DMS153 (cell line): ENCODE data around the gene MMP17.

Source experiments
- DNase-seq: peaks from one replicate; lab custom pipeline; 2025; lab: John Stamatoyannopoulos, UW

The MMP17 gene

GRCh38 chr12:131850856-131851559, 22.8 kb downstream of the MMP17 start:
- no peak for DNase-seq

DNA sequence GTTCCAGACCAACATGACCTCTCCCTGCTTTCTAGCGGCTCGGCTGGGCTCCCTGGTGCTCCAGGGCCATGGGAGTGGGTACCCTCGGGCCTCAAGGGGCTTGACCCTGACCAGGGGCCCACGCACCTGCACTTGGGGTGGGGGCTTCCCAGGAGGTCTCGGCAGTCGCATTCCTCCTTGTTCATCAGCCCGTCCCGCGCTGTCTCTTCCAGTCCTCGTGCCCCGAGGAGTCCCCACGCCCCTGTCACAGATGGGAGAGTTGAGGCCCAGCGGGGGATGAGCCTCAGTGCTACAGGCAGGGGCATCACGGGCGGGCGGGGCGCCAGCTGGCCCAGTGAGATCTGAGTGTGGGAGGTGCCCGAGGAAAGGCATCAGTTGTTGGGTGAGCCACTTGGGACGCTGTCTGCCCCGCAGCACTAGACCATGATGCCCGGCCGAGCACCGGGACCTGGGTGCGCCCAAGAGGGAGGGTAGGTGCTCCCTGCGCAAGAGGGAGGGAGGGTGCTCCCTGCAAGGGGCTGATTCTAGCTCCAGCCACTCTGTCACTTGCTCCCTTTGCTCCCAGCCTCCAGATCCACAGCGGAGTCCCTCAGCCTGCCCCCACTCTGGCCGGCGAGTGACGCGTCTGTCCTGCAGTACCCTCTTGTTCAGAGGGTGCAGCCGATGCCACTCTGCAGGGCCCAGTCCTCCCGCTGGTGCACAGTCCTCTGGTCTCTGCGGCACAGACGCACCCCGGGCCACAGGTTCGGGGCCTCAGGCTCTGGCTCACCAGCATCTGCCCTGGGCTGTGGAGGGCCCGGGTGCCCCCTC, 23.8 kb downstream of the MMP17 start:
- no peak for DNase-seq

- DNase-seq = no peak
These were observed 24.5 kb downstream of the MMP17 start for GRCh38 chr12:131852551-131853299.

- no peak for DNase-seq
These were observed 25.9 kb downstream of the MMP17 start for GRCh38 chr12:131853832-131854797.

- DNase-seq = no peak
These were observed 26.8 kb downstream of the MMP17 start for GRCh38 chr12:131854861-131855476.

DNA sequence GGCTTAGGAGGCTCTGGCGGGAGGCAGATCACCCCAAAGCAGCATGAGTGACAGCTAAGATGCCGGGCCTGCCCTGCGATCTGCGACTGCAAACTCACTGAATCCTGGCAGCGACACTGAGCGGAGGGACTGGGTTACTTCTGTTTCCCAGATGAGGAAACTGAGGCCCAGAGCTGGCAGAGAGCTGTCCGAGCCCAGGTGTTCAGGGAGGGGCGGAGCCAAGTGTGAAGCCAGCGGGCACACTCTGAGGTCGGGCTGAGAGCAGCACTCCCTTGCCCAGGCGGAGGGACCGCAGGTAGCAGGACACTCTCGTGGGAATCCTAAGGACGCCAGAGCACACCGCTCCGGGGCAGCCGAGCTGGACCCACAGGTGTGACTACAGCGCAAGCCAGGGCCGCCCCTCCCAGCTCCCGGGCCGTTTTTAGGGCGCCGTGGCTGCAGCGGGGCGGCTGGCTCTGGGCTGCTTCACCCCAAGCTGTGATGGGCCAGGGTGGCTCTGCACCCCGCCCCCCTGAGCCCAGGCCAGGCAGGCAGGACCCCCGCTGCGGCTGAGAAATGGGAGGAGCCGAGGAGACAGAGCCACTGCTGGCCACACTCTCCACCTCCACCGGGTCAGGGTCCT, 27.4 kb downstream of the MMP17 start:
- DNase-seq = no peak

DNA sequence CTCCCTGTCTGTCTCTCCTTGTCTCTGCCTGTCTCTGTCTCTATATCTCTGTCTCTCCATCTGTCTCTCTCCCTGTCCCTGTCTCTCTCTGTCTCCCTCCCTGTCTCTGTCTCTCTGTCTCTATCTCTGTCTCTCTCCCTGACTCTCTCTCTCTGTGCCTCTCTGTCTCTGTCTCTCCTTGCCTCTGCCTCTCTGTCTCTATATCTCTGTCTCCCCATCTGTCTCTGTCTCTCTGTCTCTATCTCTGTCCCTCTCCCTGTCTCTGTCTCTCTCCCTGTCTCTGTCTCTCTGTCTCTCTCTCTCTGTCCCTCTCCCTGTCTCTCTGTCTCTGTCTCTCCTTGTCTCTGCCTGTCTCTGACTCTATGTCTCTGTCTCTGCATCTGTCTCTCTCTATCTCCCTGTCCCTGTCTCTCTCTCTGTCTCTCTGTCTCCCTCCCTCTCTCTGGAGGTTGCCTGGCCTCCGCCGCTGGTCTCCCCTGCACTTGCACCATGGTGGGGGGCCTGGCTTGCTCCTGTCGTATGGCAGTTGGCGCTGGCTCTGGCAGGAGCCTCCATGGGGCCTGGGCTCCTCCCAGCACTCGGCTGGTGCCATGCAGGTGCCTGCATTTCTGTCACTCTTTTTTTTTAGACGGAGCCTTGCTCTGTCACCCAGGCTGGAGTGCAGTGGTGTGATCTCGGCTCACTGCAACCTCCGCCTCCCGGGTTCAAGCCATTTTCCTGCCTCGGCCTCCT, 28.3 kb downstream of the MMP17 start:
- no peak for DNase-seq

- no peak for DNase-seq
These were observed 30.0 kb downstream of the MMP17 start for GRCh38 chr12:131857908-131858850.

DNA sequence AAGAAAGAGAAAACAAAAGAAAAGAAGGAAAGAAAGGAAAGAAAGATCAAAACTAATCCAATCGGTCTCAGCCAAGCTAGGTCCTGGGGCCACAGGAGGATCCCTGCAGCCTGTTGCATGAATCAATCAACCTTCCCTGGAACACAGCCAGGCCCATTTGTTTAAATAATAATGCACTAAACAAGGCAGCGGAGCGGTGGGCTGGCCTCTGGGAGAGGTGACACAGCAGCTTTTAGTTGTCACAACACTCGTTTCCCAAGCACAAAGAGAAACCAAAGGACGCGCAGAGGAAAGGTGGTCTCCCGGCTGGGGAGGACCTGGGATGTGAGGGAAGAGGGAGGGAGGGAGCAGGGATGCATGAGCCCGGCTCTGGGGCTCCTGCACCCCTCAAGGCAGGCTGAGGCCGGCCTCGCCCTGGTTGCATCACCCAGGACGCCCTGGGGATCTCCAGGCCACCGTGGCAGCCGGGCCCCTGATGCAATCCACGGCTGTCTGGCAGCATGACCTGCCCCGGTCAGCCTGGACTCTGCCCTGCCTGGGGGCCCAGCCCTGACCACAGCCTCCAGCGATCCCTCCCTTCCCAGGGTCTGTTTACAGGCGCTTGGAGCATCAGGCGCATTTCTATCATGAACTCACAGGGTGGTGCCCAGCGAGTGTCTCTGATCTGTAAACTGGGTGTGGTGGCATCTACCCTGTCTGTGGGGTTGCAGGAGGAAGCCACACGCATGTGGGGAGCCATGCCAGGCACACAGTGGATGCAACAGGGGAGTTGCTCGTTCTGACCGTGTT, 32.5 kb downstream of the MMP17 start:
- DNase-seq = peak; percentile 51

DNA sequence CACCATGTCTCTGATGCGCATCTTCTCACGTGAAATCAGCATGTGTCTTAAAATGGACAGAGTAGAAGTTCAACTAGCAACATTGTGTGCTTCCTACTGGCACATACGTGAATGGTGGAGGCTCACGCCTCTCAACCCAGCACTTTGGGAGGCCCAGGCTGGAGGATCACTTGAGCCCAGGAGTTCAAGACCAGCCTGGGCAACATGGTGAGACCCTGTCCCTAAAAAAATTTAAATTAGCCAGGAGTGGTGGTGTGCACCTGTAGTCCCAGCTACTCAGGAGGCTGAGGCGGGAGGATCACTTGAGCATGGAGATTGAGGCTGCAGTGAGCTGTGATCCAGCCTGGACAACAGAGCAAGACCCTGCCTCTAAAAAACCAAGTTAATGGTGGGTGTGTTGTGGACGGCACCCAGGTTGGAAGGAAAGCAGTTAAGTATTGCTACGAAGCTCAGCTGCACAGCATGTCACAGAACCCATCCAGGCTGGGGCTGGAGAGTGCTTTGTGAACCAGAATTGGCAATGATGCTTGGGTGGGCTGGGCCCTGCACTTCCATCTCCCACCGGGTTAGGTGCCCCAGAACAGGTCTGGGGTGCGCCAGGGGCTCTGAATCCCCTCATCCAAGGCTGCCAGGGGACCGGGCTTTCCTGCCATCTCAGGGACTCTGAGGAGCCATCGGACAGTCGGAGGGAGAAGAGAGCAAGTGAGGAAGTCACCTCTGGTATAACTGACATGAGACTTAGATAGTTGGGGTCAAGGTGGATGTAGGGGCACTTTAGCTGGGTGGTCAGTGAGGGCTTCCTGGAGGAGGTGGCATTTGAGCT, 33.3 kb downstream of the MMP17 start:
- no peak for DNase-seq

- DNase-seq = no peak
These were observed 33.9 kb downstream of the MMP17 start for GRCh38 chr12:131862084-131862441.

DNA sequence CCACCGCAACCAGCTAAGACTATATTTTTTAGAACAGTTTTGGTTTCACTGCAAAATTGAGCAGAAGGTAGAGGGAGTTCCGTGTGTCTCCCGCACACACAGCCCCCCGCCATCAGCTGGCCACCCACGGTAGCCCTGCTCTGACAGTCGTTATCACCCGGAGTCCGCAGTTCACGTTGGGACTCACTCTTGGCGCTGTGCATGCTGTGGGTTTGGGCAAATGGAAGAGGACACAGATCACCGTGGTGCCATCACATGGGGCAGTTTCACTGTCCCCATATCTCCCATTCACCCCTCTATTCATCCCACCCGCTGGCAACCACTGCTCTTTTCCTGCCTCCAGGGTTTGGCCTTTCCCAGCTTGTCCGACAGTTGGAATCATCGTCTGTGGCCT, 34.4 kb downstream of the MMP17 start:
- DNase-seq = no peak

DNA sequence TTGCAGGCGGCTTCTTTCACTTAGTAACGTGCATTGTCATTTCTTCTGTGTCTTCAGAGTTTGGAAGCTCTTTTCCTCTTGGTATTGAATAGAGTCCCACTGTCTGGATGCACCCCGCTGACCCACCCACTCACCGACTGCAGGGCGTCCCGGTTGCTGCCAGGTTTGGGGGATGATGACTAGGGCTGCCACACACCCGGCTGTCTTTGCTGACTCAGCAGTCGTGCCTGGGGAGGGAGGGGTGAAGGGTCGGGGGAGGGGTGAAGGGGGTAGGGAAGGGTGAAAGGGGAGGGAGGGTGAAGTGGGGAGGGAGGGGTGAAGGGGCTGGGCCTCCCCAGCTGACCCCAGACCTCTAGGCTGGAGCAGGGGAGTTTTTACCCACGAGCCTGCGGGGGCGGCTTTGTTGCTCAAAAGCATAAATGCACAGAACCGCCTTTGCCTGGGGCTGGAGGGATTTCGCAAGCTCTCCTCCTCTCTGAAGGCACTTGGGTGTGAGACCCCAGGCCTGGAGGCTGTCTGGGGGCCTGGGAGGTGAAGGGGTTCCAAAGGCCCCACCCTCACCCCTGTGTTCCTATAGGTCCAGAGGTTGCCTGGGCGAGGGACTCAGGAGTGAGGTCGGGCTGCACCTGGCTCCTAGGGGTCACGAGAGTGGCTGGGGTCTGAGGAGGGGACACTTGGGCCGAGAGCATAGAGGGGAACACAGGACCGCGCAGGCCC, 35.0 kb downstream of the MMP17 start:
- no peak for DNase-seq

- no peak for DNase-seq
These were observed 35.7 kb downstream of the MMP17 start for GRCh38 chr12:131863711-131864396.

GRCh38 chr12:131864469-131864868, 36.3 kb downstream of the MMP17 start:
- no peak for DNase-seq
